Muscle of leg (tissue), 11 donors: ENCODE results near the gene PGP. TPM values are rescaled to one million over a fixed set of nuclear protein-coding genes. Genes with fewer than 3 reads are reported as not detected.

Experiments used
- DNase-seq: peaks from one replicate; pipeline ENCODE4 v3.0.0; 2013
- H3K27ac ChIP-seq: one replicate; pipeline ENCODE4 v1.5.1; 2013; ENCODE audit warnings: mild to moderate bottlenecking, low read length, control low read depth
- H3K27me3 ChIP-seq: one replicate; pipeline ENCODE4 v1.6.1; 2013; ENCODE audit warnings: low read length; ENCODE audit not compliant: control insufficient read depth, insufficient read depth
- H3K36me3 ChIP-seq: one replicate; pipeline ENCODE4 v1.6.1; 2013; ENCODE audit warnings: low read length; ENCODE audit not compliant: control insufficient read depth, insufficient read depth
- H3K4me1 ChIP-seq: one replicate; pipeline ENCODE4 v1.6.1; 2013; ENCODE audit warnings: low read length; ENCODE audit not compliant: control insufficient read depth, insufficient read depth
- H3K4me3 ChIP-seq: one replicate; pipeline ENCODE4 v1.5.1; 2013; ENCODE audit warnings: low read length, control low read depth
- H3K9me3 ChIP-seq: replicated peaks from 2 replicates; pipeline ENCODE4 v1.6.1; 2013; ENCODE audit warnings: low read depth, low read length; ENCODE audit not compliant: control insufficient read depth
- WGBS: methylation state at CpG from one replicate; pipeline ENCODE4 v1.1.5; 2013; ENCODE audit warnings: missing lambda C conversion rate; ENCODE audit not compliant: insufficient coverage; 5-methylcytosine and 5-hydroxymethylcytosine counted together
- polyA plus RNA-seq, 8 donors: library from polyadenylated mRNA; unstranded; fragments of 120-200 nt; gene quantifications; one replicate each; pipeline versions ENCODE4 v1.2.1 to v1.2.3, GENCODE V29; 2013; ENCODE audit warnings: inconsistent platforms in 1 of 8, low replicate concordance in 1 of 8; ENCODE audit not compliant: insufficient read length in 8 of 8, insufficient read depth in 1 of 8
- total RNA-seq: library from RNA; stranded (reverse); fragments of 120-200 nt; gene quantifications from one replicate; pipeline ENCODE4 v1.2.4, GENCODE V29; 2013

PGP gene
- total and polyA plus RNA-seq, 9 donors, result 11.8 to 18.1 (median 16.6) TPM

- H3K27ac ChIP-seq, result no peak overlapping the region
- WGBS, result 89% methylated on average over 31 of the region's 41 CpGs
- no peak overlapping the region for H3K4me3 ChIP-seq
- H3K4me1 ChIP-seq, result peaks cover 15% of the 10 kb centered on the region
- peaks cover 81% of the 10 kb centered on the region for H3K36me3 ChIP-seq
- H3K9me3 ChIP-seq, result no peaks in the 10 kb centered on the region
- H3K27me3 ChIP-seq, result peaks cover 23% of the 10 kb centered on the region
- no peak for DNase-seq
Measured at GRCh38 chr16:2232094-2232990, 17.7 kb upstream of the PGP start.

GRCh38 chr16:2231016-2231931 lies 16.6 kb upstream of the PGP start:
- Histone ChIP-seq H3K4me3 (no peak overlapping the region), H3K9me3 (no peaks in the 10 kb centered on the region), H3K4me1 (peaks cover 5% of the 10 kb centered on the region), H3K27me3 (peaks cover 12% of the 10 kb centered on the region), H3K36me3 (peaks cover 87% of the 10 kb centered on the region), H3K27ac (no peak overlapping the region)
- no peak for DNase-seq
- WGBS, result 79% methylated on average over 29 of the region's 29 CpGs

- Histone ChIP-seq H3K27me3 (peaks cover 3% of the 10 kb centered on the region), H3K9me3 (no peaks in the 10 kb centered on the region), H3K4me1 (no peaks in the 10 kb centered on the region), H3K27ac (no peak overlapping the region), H3K36me3 (peaks cover 83% of the 10 kb centered on the region), H3K4me3 (no peak overlapping the region)
- DNase-seq, result no peak
- 84% methylated on average over 10 of the region's 13 CpGs for WGBS
Measured at GRCh38 chr16:2230376-2230775, 15.7 kb upstream of the PGP start.

- H3K4me1 ChIP-seq, result peaks cover 4% of the 10 kb centered on the region
- WGBS, result 82% methylated on average over 21 of the region's 23 CpGs
Measured at GRCh38 chr16:2229632-2230250, 15.1 kb upstream of the PGP start.

GRCh38 chr16:2229091-2229490 lies 14.5 kb upstream of the PGP start:
- H3K27me3 ChIP-seq, result no peaks in the 10 kb centered on the region
- H3K4me3 ChIP-seq, result no peak overlapping the region
- H3K4me1 ChIP-seq, result peaks cover 11% of the 10 kb centered on the region
- no peak for DNase-seq
- H3K36me3 ChIP-seq, result peaks cover 71% of the 10 kb centered on the region
- WGBS, result 90% methylated on average over 7 of the region's 12 CpGs
- no peaks in the 10 kb centered on the region for H3K9me3 ChIP-seq
- no peak overlapping the region for H3K27ac ChIP-seq

More at GRCh38 chr16:2229632-2230250, 15.1 kb upstream of the PGP start:
- no peak overlapping the region for H3K4me3 ChIP-seq
- H3K27ac ChIP-seq, result no peak overlapping the region
- DNase-seq, result no peak
- H3K27me3 ChIP-seq, result no peaks in the 10 kb centered on the region
- peaks cover 77% of the 10 kb centered on the region for H3K36me3 ChIP-seq
- no peaks in the 10 kb centered on the region for H3K9me3 ChIP-seq

- DNase-seq, result no peak
- Histone ChIP-seq H3K27me3 (no peaks in the 10 kb centered on the region), H3K4me3 (no peak overlapping the region), H3K4me1 (peaks cover 12% of the 10 kb centered on the region), H3K27ac (no peak overlapping the region), H3K36me3 (peaks cover 63% of the 10 kb centered on the region), H3K9me3 (no peaks in the 10 kb centered on the region)
- 87% methylated on average over 18 of the region's 25 CpGs for WGBS
Measured at GRCh38 chr16:2228161-2228824, 13.7 kb upstream of the PGP start.

GRCh38 chr16:2226918-2227317 lies 12.3 kb upstream of the PGP start:
- H3K27ac ChIP-seq, result no peak overlapping the region

GRCh38 chr16:2226245-2226793 lies 11.7 kb upstream of the PGP start:
- DNase-seq, result no peak
- Histone ChIP-seq H3K9me3 (no peaks in the 10 kb centered on the region), H3K27ac (no peak overlapping the region), H3K4me3 (no peak overlapping the region), H3K36me3 (peaks cover 44% of the 10 kb centered on the region), H3K4me1 (peaks cover 15% of the 10 kb centered on the region), H3K27me3 (no peaks in the 10 kb centered on the region)
- 82% methylated on average over 4 of the region's 9 CpGs for WGBS

More at GRCh38 chr16:2226918-2227317, 12.3 kb upstream of the PGP start:
- Histone ChIP-seq H3K4me3 (no peak overlapping the region), H3K4me1 (peaks cover 15% of the 10 kb centered on the region), H3K36me3 (peaks cover 50% of the 10 kb centered on the region), H3K9me3 (no peaks in the 10 kb centered on the region), H3K27me3 (no peaks in the 10 kb centered on the region)
- WGBS, result 92% methylated on average over 2 of the region's 6 CpGs
- DNase-seq, result no peak

- Histone ChIP-seq H3K4me3 (peak overlapping the region; percentile 96), H3K4me1 (peaks cover 15% of the 10 kb centered on the region), H3K27ac (peak overlapping the region; percentile 85), H3K9me3 (no peaks in the 10 kb centered on the region), H3K36me3 (peaks cover 26% of the 10 kb centered on the region), H3K27me3 (no peaks in the 10 kb centered on the region)
- WGBS, result 5% methylated on average over 20 of the region's 22 CpGs
- peak; percentile 65 for DNase-seq
Measured at GRCh38 chr16:2223942-2224486, 9.4 kb upstream of the PGP start.
